GM12878 (cell line): ENCODE measurements around the gene CLDN9. TPM values are rescaled to one million over a fixed set of nuclear protein-coding genes. Genes with fewer than 3 reads are reported as not detected.
A peak's percentile ranks its signal among the peaks of the same experiment; 100 is the strongest.
"Not testable (repeated sequence)": the region's sequence is repeated elsewhere in the genome, so short reads cannot be mapped to it uniquely, and the experiment has no call there.

Source experiments
- ATAC-seq: fragments of 200-7000 bp; cut with Tn5 transposase; 3 replicates; pipeline ENCODE4 v1.9.1; 2020; ENCODE audit warnings: mild to moderate bottlenecking, moderate library complexity
- BruUV-seq: library from RNA; stranded (reverse); fragments of 400-500 nt; replicated peaks from 2 replicates; lab custom pipeline; 2021; lab: Mats Ljungman, UMichigan
- CTCF ChIA-PET: fragments of 300-600 bp; sonication (Branson Sonifier 250); formaldehyde crosslinking; extraction: SDS; loops from one replicate; lab custom pipeline; 2021; ENCODE audit warnings: inconsistent platforms; lab: Yijun Ruan, JAX
- POLR2A ChIA-PET: fragments of 350-600 bp; formaldehyde crosslinking; extraction: SDS; loops from one replicate; lab custom pipeline; 2021; ENCODE audit warnings: inconsistent platforms; lab: Charles Lee
- RAD21 ChIA-PET: fragments of 300-600 bp; sonication (Branson Sonifier 250); formaldehyde crosslinking; loops from one replicate; lab custom pipeline; 2023; ENCODE audit warnings: antibody characterized with exemption; ENCODE audit not compliant: unreplicated experiment; lab: Charles Lee
- SMC1A ChIA-PET: fragments of 300-600 bp; sonication (Branson Sonifier 250); formaldehyde crosslinking; loops from one replicate; lab custom pipeline; 2023; ENCODE audit not compliant: unreplicated experiment, uncharacterized antibody; lab: Charles Lee
- DNase-seq: peaks from one replicate; pipeline ENCODE4 v3.0.0-alpha.2; 2011; ENCODE audit warnings: low read depth, low spot score
- FAIRE-seq: peaks from 3 replicates; lab custom pipeline; 2011; peaks lifted over from hg19 to GRCh38; lab: Jason Lieb, UNC
- H2AFZ ChIP-seq: 2 replicates; pipeline ENCODE4 v1.6.0; 2011; ENCODE audit warnings: low read depth, low read length, control low read depth; ENCODE audit not compliant: control insufficient read depth
- H3K27ac ChIP-seq: 2 replicates; pipeline ENCODE4 v1.5.1; 2011; ENCODE audit warnings: control low read depth; ENCODE audit not compliant: control insufficient read depth, insufficient read depth
- H3K27me3 ChIP-seq, 2 experiments: replicated peaks in 1 of 2; 2 replicates each; pipeline versions ENCODE4 v1.6.0 to v1.6.1; 2011; ENCODE audit warnings: low read length in 1 of 2; ENCODE audit not compliant: control insufficient read depth in 2 of 2, insufficient read depth in 2 of 2
- H3K36me3 ChIP-seq, 2 experiments: 2 replicates each; pipeline ENCODE4 v1.5.1; 2011; ENCODE audit warnings: low read length in 1 of 2; ENCODE audit not compliant: control insufficient read depth in 2 of 2, insufficient read depth in 2 of 2
- H3K4me1 ChIP-seq: 2 replicates; pipeline ENCODE4 v1.6.1; 2011; ENCODE audit warnings: mild to moderate bottlenecking, low read length, moderate library complexity, mixed read lengths; ENCODE audit not compliant: control insufficient read depth, insufficient read depth
- H3K4me2 ChIP-seq: 2 replicates; pipeline ENCODE4 v1.6.0; 2011; ENCODE audit warnings: control low read depth; ENCODE audit not compliant: control insufficient read depth, insufficient read depth
- H3K4me3 ChIP-seq: fragments of 200-600 bp; sonication (generic); 2 replicates; pipeline ENCODE4 v1.5.1; 2016
- H3K79me2 ChIP-seq: 2 replicates; pipeline ENCODE4 v1.6.0; 2011; ENCODE audit warnings: low read length; ENCODE audit not compliant: control insufficient read depth, insufficient read depth
- H3K9ac ChIP-seq: 2 replicates; pipeline ENCODE4 v1.8.0; 2011; ENCODE audit warnings: low read length, control low read depth, mixed read lengths; ENCODE audit not compliant: control insufficient read depth, insufficient read depth
- H3K9me3 ChIP-seq: replicated peaks from 3 replicates; pipeline ENCODE4 v1.5.1; 2011; ENCODE audit warnings: mild to moderate bottlenecking, low read length; ENCODE audit not compliant: control insufficient read depth, insufficient read depth
- H4K20me1 ChIP-seq: 2 replicates; pipeline ENCODE4 v1.6.0; 2011; ENCODE audit not compliant: control insufficient read depth, insufficient read depth
- CREB1 ChIP-seq: IDR thresholded peaks from 2 replicates; pipeline ENCODE4 v1.6.1; 2012; ENCODE audit warnings: low read depth, mild to moderate bottlenecking, inconsistent platforms
- CREM ChIP-seq: IDR thresholded peaks from 2 replicates; pipeline ENCODE4 v1.6.1; 2014; ENCODE audit warnings: antibody characterized with exemption, low read depth
- GABPA ChIP-seq: IDR thresholded peaks from 2 replicates; pipeline ENCODE4 v1.6.1; 2014; ENCODE audit warnings: antibody characterized with exemption, low read depth, mild to moderate bottlenecking, inconsistent platforms
- HDGF ChIP-seq: fragments of 450-650 bp; IDR thresholded peaks from 2 replicates; pipeline ENCODE4 v1.6.1; 2016; ENCODE audit warnings: antibody characterized with exemption
- WGBS: methylation state at CpG from one replicate; pipeline ENCODE4 v1.1.6; 2016; ENCODE audit warnings: low lambda C conversion rate; ENCODE audit not compliant: insufficient replicate concordance, insufficient coverage; ENCODE audit errors: missing lambda C conversion rate; 5-methylcytosine and 5-hydroxymethylcytosine counted together
- in situ Hi-C: fragments of 300-500 bp; cut with MboI; formaldehyde crosslinking; loops from 9 replicates; pipeline ENCODE4 v1.14.3; 2018; ENCODE audit warnings: mixed read lengths
- intact Hi-C: fragments of 100-400 bp; cut with micrococcal nuclease; formaldehyde crosslinking; loops from one replicate; pipeline ENCODE4 v1.14.2; 2022; ENCODE audit not compliant: unreplicated experiment
- polyA plus RNA-seq, 11 experiments: library from polyadenylated mRNA; depleted of rRNA in 4 of 11; unstranded in 6 of 11; stranded (reverse) in 5 of 11; fragments of >200 nt; fragmentation: Nextera tagmentation in 4 of 11; fragmentation: Illumina TruSeq in 1 of 11; extraction: Ambion mirVana in 4 of 11; extraction: Trizol in 1 of 11; gene quantifications; 1 replicate in 1 of 11; 2 replicates in 10 of 11; pipeline versions ENCODE4 v1.2.1 to v1.2.3, GENCODE V29; 2011 to 2016; ENCODE audit warnings: inconsistent platforms in 2 of 11, missing spikeins in 2 of 11, low read depth in 1 of 11
- total RNA-seq, 4 experiments: library from RNA; depleted of rRNA in 3 of 4; stranded (reverse); fragments of >200 nt in 3 of 4; fragmentation: Illumina TruSeq in 1 of 4; extraction: Trizol in 1 of 4; gene quantifications; 2 replicates each; pipeline versions ENCODE4 v1.2.1 to v1.2.3, GENCODE V29; 2013 to 2021

Gene CLDN9
- total and polyA plus RNA-seq, 10 of the 15 experiments (the other 5 are each of a cell fraction or from before 2014, with no cell fraction given): not detected

GRCh38 chr16:3053330-3053710 lies 40.6 kb downstream of the CLDN9 start:
- POLR2A ChIA-PET: not testable (repeated sequence)

GRCh38 chr16:3054965-3055733 lies 42.4 kb downstream of the CLDN9 start:
- H3K4me3 ChIP-seq: no peak overlapping the region
- no peak for FAIRE-seq
- H2AFZ ChIP-seq: no peak overlapping the region
- CTCF ChIA-PET: interaction anchor here (1.1 to 1.7 kb wide), 2 partner anchors 23 to 51 kb away, joined by 4 read pairs; no protein-coding TSS in a partner anchor
- no peak for ATAC-seq
- H3K79me2 ChIP-seq: no peaks in the 10 kb centered on the region
- in situ Hi-C loops: no loop called here
- H3K27me3 ChIP-seq: no peaks in the 10 kb centered on the region
- no peak overlapping the region for H3K27ac ChIP-seq
- H3K4me2 ChIP-seq: 0 out of 2 replicates have a peak overlapping the region, but pooled peaks have one; percentile 9
- BruUV-seq: no TSS peak
- intact Hi-C loops: no loop called here
- WGBS: 48% methylated on average over 17 of the region's 17 CpGs
- TF ChIP-seq CREM (peak; percentile 42; the same call in 1 of the 2 replicates), HDGF (no peak), CREB1 (peak; percentile 82), GABPA (peak; percentile 71; the same call in 1 of the 2 replicates)
- H3K9me3 ChIP-seq: no peaks in the 10 kb centered on the region
- DNase-seq: no peak
- SMC1A ChIA-PET: interaction anchor here (1.7 kb wide), 1 partner anchor 23 kb away, joined by 5 read pairs; no protein-coding TSS in a partner anchor
- H3K36me3 ChIP-seq: no peaks in the 10 kb centered on the region
- H3K9ac ChIP-seq: no peak overlapping the region
- H4K20me1 ChIP-seq: no peaks in the 10 kb centered on the region
- peaks cover 16% of the 10 kb centered on the region for H3K4me1 ChIP-seq
- POLR2A ChIA-PET: no interaction called here
- RAD21 ChIA-PET: no interaction called here

More at GRCh38 chr16:3053330-3053710, 40.6 kb downstream of the CLDN9 start:
- DNase-seq, H3K4me2 ChIP-seq, RAD21 ChIA-PET, CTCF ChIA-PET, H3K27ac ChIP-seq, H2AFZ ChIP-seq, in situ Hi-C loops, H3K36me3 ChIP-seq, intact Hi-C loops, H3K9me3 ChIP-seq, FAIRE-seq, H3K4me3 ChIP-seq, H3K27me3 ChIP-seq, BruUV-seq, H4K20me1 ChIP-seq, H3K9ac ChIP-seq, SMC1A ChIA-PET, H3K79me2 ChIP-seq: not testable (repeated sequence)
- peak; percentile 54 for ATAC-seq
- WGBS: 79% methylated on average over 13 of the region's 13 CpGs
- peaks cover 12% of the 10 kb centered on the region for H3K4me1 ChIP-seq

- H4K20me1 ChIP-seq, BruUV-seq, FAIRE-seq, H3K4me3 ChIP-seq, H2AFZ ChIP-seq, H3K9ac ChIP-seq, H3K27me3 ChIP-seq, H3K36me3 ChIP-seq, H3K79me2 ChIP-seq, intact Hi-C loops, DNase-seq, H3K27ac ChIP-seq, ATAC-seq, H3K9me3 ChIP-seq, in situ Hi-C loops, POLR2A ChIA-PET: not testable (repeated sequence)
- ChIA-PET CTCF (interaction anchor here (1.7 kb wide), 2 partner anchors 24 to 52 kb away, joined by 4 to 5 read pairs; no protein-coding TSS in a partner anchor), RAD21 (interaction anchor here (1.0 kb wide), 1 partner anchor 74 kb away, joined by 3 read pairs; no protein-coding TSS in a partner anchor), SMC1A (interaction anchor here (1.7 kb wide), 1 partner anchor 23 kb away, joined by 5 read pairs; no protein-coding TSS in a partner anchor)
- 0 out of 2 replicates have a peak overlapping the region, but pooled peaks have one; percentile 9 for H3K4me2 ChIP-seq
- WGBS: 90% methylated on average over 9 of the region's 9 CpGs
- H3K4me1 ChIP-seq: peaks cover 16% of the 10 kb centered on the region
Observed at GRCh38 chr16:3055734-3056115, 43.0 kb downstream of the CLDN9 start.
